Measurements from ENCODE around the gene TNFRSF21. TPM values are rescaled to one million over a fixed set of nuclear protein-coding genes. Genes with fewer than 3 reads are reported as not detected.
"Not testable (repeated sequence)": the region's sequence is repeated elsewhere in the genome, so short reads cannot be mapped to it uniquely, and the experiment has no call there.

Gene TNFRSF21
- polyA plus RNA-seq, 1 donor: 13.7 TPM

- DNase-seq (ENCODE audit: low read depth): no peak
Measured at GRCh38 chr6:47323321-47323720, 13.6 kb upstream of the TNFRSF21 start.

- no peak for DNase-seq (ENCODE audit: low read depth)
Measured at GRCh38 chr6:47321577-47321976, 11.9 kb upstream of the TNFRSF21 start.

- DNase-seq (ENCODE audit: low read depth): no peak
Measured at GRCh38 chr6:47319867-47320266, 10.2 kb upstream of the TNFRSF21 start.

- no peak for DNase-seq (ENCODE audit: low read depth)
Measured at GRCh38 chr6:47319382-47319781, 9.7 kb upstream of the TNFRSF21 start.

GRCh38 chr6:47318236-47318989 is 8.7 kb upstream of the TNFRSF21 start:
- no peak for DNase-seq (ENCODE audit: low read depth)

- DNase-seq (ENCODE audit: low read depth): not testable (repeated sequence)
Measured at GRCh38 chr6:47315181-47315580, 5.5 kb upstream of the TNFRSF21 start.

- no peak for DNase-seq (ENCODE audit: low read depth)
Measured at GRCh38 chr6:47310131-47310480, 401 bp upstream of the TNFRSF21 start.

- no peak for DNase-seq (ENCODE audit: low read depth)
Measured at GRCh38 chr6:47308552-47309290, 984 bp downstream of the TNFRSF21 start.

- DNase-seq (ENCODE audit: low read depth): no peak
Measured at GRCh38 chr6:47308198-47308517, 1.5 kb downstream of the TNFRSF21 start.

- no peak for DNase-seq (ENCODE audit: low read depth)
Measured at GRCh38 chr6:47307362-47308197, 2.1 kb downstream of the TNFRSF21 start.

GRCh38 chr6:47306887-47307286 is 2.8 kb downstream of the TNFRSF21 start:
- no peak for DNase-seq (ENCODE audit: low read depth)

GRCh38 chr6:47303861-47304260 is 5.8 kb downstream of the TNFRSF21 start:
- DNase-seq (ENCODE audit: low read depth): no peak

GRCh38 chr6:47303342-47303741 is 6.4 kb downstream of the TNFRSF21 start:
- no peak for DNase-seq (ENCODE audit: low read depth)

GRCh38 chr6:47302043-47302442 is 7.7 kb downstream of the TNFRSF21 start:
- no peak for DNase-seq (ENCODE audit: low read depth)

GRCh38 chr6:47301441-47301840 is 8.3 kb downstream of the TNFRSF21 start:
- no peak for DNase-seq (ENCODE audit: low read depth)

GRCh38 chr6:47300417-47300816 is 9.3 kb downstream of the TNFRSF21 start:
- DNase-seq (ENCODE audit: low read depth): no peak

GRCh38 chr6:47299965-47300364 is 9.7 kb downstream of the TNFRSF21 start:
- DNase-seq (ENCODE audit: low read depth): no peak

- DNase-seq (ENCODE audit: low read depth): no peak
Measured at GRCh38 chr6:47298475-47298874, 11.2 kb downstream of the TNFRSF21 start.

- DNase-seq (ENCODE audit: low read depth): no peak
Measured at GRCh38 chr6:47294990-47295389, 14.7 kb downstream of the TNFRSF21 start.

GRCh38 chr6:47292944-47293343 is 16.8 kb downstream of the TNFRSF21 start:
- DNase-seq (ENCODE audit: low read depth): no peak

GRCh38 chr6:47292027-47292426 is 17.7 kb downstream of the TNFRSF21 start:
- DNase-seq (ENCODE audit: low read depth): no peak

- no peak for DNase-seq (ENCODE audit: low read depth)
Measured at GRCh38 chr6:47290124-47290834, 19.4 kb downstream of the TNFRSF21 start.
